ENCODE results near the gene INTS11. TPM values are rescaled to one million over a fixed set of nuclear protein-coding genes. Genes with fewer than 3 reads are reported as not detected.
A peak's percentile ranks its signal among the peaks of the same experiment; 100 is the strongest.

The INTS11 gene
- total RNA-seq, 1 experiment from 2014 or later = 90.2 TPM

DNA sequence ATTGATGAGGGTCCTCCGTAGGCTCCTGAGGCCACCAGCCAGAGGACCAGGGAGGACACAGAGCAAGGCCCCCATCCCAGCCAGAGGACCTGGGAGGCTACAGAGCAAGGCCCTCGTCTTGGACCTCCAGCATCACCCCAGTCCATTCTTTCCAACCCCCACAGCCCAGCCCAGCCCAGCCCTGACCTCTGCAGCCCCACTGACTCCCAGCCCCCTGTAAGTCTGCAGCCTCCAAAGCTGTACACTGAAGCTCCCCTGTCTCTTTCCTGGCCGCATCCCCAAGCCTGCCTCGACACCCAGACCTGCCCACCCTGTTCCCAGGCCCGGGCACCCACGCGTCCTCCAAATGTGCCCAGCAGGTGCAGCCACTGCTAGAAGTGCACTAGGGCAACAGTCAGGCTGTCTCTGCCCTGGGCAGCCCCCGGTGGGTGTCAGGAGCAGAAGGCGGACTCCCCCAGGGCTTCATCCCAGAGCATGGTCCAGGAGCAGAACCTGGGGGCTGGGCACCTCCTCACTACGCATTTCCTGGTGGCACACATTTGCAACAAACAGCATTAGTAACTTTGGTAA is 22.7 kb upstream of the INTS11 start:
- no peak for DNase-seq (ENCODE audit: low read depth)
- in situ Hi-C loops (cut with HindIII; ENCODE audit: low pct_unique_long_range_greater_than_20kb, low sequenced_read_pairs) = no loop called here

DNA sequence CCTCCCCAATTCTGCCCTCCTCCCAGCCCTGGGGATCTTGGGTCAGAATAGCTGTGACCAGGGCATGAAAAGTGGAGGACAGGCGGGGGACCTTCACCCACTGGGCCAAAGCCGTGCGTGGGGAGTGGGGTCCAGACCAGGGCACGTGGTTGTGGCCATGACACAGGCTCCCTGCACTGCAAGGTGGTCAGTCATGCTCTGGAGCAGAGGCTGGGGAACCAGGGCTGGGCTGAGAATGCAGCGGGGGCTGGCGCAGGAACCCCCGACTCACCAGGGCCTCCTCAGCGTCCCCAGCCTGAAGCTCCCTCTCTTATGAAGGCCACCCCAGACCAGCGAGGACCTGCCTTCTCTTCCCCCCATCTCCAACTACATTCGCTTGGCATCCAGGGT is 22.0 kb upstream of the INTS11 start:
- no peak for DNase-seq (ENCODE audit: low read depth)
- in situ Hi-C loops (cut with HindIII; ENCODE audit: low pct_unique_long_range_greater_than_20kb, low sequenced_read_pairs) = no loop called here

DNA sequence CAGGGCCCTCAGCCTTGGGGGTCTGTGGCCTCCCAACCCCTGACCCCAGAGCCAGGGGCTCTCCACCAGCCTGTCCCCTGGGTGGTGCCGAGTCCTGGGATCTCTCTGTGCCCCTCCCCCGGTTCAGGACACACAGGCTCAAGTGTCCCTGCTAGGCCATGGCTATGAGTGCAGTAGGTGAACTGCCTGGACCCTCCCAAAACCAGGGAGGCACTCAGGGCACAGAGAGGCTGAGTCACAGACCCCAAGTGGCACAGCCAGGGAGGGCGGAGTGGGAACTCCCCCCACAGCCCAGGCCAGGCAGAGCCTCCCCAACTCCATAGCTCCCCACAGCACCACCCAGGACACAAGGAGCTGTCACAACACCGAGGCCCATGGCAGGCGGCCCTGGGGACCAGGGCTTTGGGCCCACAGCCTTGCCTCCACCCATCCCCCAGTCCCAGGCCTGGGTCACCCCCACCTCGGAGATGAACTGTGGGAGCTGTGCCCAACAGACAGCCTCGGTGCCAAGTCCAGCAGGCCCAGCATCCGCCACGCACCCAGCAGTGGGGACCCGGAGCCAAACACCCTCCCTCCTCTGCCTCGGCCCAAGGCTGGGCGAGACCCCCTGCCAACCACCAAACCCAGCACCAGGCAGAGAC is 21.5 kb upstream of the INTS11 start:
- DNase-seq (ENCODE audit: low read depth) = no peak
- in situ Hi-C loops (cut with HindIII; ENCODE audit: low pct_unique_long_range_greater_than_20kb, low sequenced_read_pairs) = no loop called here

DNA sequence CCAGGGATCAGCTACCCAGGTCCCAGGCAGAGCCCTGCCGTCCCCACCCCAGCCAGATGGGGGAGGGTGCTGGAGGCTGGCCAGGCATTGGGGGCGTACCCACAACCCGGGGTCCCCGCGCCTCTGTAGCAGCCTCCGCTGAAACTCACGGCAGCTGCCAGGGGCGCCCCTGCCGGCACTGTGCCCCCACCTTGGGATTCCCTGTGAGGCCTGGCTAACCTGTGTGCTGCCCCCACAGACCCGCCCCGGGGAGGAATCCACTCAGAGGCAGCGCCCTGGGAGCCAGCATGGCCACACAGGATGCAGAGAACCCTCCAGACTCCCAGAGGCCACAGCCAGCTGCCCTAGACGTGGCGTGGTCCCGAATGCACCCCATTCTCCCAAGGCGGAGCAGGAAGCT is 20.9 kb upstream of the INTS11 start:
- in situ Hi-C loops (cut with HindIII; ENCODE audit: low pct_unique_long_range_greater_than_20kb, low sequenced_read_pairs) = no loop called here
- DNase-seq (ENCODE audit: low read depth) = no peak

DNA sequence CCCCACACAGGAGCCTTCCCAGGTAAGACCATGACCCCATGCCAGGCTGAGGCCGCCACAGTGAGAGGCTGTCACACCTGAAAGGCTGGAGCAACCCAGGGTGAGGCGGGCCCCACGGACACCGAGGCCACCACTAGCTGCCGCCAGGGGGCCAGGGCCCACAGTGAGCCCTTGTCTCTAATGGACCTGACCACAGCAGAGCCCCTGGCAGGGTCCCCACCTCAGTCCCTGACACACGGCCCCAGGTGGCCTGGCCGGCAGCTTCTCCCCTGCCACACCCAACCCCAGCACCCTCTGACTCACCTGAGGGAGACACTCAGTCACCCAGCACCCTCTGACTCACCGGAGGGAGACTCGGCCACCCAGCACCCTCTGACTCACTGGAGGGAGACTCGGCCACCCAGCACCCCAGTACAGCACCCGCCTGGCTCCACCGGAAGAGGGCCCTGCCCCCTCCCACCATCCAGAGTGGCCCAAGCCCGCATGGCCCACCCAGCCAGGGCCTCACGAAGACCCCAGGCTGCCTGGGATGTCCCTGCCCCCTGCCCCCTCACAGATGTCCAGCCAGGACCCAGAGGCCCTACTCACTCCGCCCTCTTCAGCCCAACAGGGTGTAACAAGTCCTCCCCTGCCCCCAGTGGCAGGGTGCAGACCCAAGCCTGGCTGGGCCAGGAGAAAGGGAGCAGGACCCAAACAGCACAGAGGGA is 20.3 kb upstream of the INTS11 start:
- DNase-seq (ENCODE audit: low read depth) = peak; percentile 91
- in situ Hi-C loops (cut with HindIII; ENCODE audit: low pct_unique_long_range_greater_than_20kb, low sequenced_read_pairs) = no loop called here

DNA sequence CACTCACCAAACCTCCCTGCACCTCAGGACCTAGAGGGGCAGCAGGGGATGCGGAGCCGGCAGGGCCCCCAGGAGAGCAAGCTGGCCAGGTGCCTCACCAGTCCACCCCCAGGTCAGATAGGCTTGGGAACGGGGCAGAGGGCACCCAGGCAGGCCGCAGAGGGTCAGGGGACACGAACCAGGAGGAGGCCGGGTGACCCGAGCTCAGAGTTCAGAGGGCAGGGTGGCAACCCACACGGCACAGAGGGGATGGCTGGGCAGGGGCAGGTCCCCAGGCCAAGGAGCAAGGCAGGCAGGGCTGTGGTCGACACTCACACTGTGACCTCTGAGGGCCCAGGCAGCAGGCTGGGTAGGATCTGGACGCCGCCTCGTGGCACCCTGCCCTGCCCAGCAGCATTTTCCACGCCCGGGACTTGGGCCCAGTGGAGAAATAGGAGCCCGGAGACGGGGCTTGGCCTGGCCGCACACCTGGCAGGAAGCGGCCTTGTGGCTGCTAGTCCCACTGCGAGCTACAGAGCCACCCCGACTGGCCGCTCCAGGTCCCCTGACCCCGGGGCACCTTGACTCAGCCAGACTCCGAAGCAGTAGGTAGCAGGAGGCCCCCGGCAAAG is 19.5 kb upstream of the INTS11 start:
- DNase-seq (ENCODE audit: low read depth) = no peak
- in situ Hi-C loops (cut with HindIII; ENCODE audit: low pct_unique_long_range_greater_than_20kb, low sequenced_read_pairs) = no loop called here

DNA sequence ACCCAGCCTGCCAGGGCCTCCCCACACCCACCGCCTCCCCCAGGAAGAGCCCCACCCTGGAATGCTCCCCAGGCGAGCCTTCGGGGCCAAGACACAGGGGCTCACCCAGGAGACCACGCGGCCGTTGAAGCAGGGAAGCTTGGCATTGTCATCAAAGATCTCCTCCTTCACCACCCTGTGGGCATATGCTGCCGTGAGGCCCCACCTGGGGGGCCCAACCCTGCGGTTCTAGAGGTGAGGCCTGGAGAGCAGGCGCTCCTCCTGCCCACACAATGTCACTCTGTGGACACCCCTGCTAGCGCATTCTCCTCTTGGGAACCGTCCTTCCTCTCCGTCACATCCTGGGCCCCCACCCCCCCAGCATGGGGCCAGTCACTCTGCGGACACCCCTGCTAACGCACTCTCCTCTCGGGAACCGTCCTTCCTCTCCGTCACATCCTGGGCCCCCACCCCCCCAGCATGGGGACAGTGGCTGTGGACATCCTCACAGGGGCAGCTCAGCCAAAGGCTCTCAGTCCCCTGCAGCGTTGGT is 18.2 kb upstream of the INTS11 start:
- no peak for DNase-seq (ENCODE audit: low read depth)
- in situ Hi-C loops (cut with HindIII; ENCODE audit: low pct_unique_long_range_greater_than_20kb, low sequenced_read_pairs) = no loop called here

DNA sequence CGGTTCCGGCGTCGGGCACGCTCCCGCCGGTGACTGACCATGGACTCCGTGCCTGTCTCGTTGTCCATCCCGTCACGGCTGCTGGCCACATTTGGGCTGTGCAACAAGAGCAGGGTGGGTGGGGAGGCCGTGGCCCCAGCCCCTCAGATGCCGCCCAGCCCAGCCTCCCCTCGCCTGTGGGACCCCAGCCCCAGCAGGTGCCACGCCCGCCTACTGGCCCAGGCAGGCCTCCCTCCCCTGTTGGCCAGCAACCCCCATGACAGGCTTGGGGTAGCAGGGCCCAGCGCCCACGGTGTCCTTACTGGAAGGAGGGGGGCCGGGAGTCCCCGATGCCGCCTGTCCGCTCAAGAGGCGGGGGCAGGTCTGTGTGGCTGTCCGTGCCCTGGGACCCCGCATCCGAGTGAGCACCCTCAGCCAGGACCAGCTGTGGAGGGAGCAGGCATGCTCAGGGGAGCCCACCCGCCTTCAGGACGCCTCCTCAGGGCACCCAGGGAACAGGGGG is 17.7 kb upstream of the INTS11 start:
- no peak for DNase-seq (ENCODE audit: low read depth)
- in situ Hi-C loops (cut with HindIII; ENCODE audit: low pct_unique_long_range_greater_than_20kb, low sequenced_read_pairs) = no loop called here

DNA sequence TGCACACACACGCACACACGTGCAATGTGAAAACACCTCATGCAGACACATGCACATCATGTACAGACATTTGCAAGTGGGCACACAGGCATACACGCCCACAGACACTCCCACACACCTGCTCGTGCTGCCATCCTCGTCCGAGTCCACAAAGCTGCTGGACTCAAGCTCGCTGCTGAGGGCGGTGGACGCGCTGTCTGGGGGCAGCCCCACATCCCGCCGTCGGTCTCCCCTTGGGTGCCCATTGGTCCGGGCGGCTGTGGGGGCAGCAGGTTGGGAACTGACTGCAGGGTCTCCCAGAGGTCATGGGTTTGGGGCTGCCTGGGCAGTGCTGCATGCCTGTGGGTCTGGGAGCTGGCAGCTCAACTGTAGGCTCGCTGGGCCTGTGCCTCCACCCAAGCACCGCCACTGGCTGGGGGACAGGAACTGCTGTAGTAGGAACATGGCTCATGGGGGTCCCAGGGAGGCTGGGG is 17.1 kb upstream of the INTS11 start:
- no peak for DNase-seq (ENCODE audit: low read depth)
- in situ Hi-C loops (cut with HindIII; ENCODE audit: low pct_unique_long_range_greater_than_20kb, low sequenced_read_pairs) = no loop called here

DNA sequence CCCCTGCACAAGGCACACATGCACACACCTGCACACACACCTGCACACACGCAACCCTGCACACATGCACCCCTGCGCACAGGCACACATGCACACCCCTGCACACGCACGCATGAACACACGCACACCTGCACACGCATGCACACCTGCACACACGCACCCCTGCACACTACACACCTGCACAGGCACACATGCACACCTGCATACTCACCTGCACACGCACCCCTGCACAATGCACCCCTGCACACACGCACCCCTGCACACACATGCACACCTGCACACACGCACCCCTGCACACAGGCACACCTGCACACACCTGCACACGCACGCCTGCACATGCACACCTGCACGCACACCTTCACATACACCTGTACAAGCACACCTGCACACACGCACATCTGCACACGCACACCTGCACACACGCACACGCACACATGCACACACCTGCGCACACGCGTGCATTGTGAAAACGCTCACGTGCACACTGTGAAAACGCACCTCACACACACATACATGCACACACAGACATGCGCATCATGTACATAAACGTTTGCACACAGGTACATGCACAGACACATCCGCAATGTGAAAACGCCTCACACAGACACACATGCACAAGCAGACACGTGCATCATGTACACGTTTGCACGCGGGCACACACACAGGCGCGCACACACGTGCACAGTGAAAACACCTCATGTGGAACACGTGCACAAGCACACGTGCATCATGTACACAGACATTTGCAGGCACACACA is 16.5 kb upstream of the INTS11 start:
- no peak for DNase-seq (ENCODE audit: low read depth)
- in situ Hi-C loops (cut with HindIII; ENCODE audit: low pct_unique_long_range_greater_than_20kb, low sequenced_read_pairs) = no loop called here

DNA sequence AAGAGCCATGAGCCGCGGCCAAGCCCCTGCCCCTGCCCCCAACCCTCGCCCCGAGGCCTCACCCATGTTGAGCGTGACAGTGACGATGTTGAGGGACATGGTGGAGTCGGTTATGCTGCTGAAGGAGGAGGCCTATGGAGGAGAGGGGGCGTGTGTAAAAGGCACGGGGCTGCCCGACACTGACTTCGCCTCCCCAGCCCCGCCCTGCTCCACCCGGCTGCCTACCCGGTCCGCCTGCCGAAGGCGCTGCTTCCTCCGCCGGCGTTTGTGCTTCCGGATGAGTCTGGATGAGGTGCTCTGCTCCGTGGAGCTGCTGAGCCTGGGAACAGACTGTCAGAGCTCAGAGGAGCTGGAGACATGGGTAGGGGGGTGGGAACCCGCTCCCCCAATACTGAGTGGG is 15.7 kb upstream of the INTS11 start:
- no peak for DNase-seq (ENCODE audit: low read depth)
- in situ Hi-C loops (cut with HindIII; ENCODE audit: low pct_unique_long_range_greater_than_20kb, low sequenced_read_pairs) = no loop called here

DNA sequence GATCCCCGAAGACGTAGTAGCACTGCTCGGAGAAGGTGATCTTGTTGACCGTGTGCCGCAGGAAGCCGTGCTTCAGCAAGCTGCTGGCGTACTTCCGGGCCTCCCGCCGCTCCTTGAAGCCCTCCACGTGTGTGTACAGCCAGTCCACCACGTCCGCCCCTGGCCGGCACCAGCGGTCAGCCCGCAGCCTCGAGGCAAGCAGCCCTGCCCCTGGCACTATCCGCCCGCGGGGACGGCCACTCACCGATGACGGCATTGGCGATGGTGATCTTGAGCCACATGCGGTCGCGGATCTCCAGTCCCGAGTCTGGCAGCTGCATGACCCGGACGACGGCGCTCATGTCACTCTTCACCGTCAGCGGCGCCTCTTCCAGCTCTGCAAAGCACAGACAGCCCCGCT is 13.8 kb upstream of the INTS11 start:
- in situ Hi-C loops (cut with HindIII; ENCODE audit: low pct_unique_long_range_greater_than_20kb, low sequenced_read_pairs) = no loop called here
- no peak for DNase-seq (ENCODE audit: low read depth)

DNA sequence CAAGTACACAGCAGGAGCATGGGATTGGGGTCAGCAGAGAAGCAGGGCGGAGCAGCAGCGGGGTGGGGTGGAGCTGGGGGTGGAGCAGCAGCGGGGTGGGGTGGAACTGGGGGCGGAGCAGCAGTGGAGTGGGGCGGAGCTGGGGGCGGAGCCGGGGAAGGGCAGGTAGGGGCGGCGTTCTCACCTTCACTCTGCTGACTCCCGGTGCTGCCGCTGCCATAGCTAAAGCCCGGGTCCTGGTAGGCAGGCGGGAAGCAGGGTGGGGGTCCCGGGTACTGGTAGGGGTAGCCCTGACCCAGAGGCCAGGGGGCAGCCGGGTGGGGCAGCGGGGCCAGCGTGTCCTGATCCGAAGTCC is 13.3 kb upstream of the INTS11 start:
- no peak for DNase-seq (ENCODE audit: low read depth)
- in situ Hi-C loops (cut with HindIII; ENCODE audit: low pct_unique_long_range_greater_than_20kb, low sequenced_read_pairs) = no loop called here

DNA sequence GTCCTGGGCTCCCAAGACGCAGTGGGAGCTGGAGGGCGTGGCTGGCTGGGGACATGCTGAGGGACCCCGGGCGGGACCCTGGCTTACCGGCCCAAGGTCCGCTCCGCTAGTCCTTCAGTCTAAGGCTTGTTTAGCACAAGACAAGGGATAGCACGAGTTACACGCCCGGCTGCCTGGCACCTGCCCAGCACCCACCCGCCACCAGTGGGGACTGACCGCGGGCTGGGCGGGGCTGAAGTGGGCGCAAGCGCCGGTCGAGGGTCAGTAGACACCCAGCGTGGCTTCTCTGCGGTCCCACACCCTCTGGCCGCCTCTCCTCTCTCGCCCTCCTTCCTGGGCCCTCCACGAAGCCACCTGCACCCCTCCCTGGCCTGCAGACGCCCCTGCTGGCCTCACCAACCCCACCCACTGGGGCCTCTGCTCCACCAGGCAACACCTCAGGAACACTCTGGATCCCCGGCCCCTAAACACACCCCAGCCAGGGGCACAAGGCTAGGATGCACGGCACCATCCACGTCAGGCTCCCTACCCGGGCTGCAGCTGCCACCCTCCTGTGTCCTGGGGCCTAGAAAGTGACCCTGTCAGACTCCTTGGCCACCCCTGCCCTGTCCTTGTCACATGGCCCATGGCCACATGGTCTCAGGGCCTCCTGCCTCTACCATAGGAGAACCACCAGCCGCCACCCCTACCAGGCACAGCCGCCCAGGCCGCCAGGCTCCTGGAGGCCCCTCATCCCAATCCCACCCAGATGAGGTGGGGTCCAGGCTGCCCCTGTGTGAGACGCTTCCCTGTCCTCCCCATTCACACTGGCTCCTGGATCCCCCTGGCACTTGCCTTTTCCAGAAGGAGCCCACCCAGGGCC is 12.7 kb upstream of the INTS11 start:
- in situ Hi-C loops (cut with HindIII; ENCODE audit: low pct_unique_long_range_greater_than_20kb, low sequenced_read_pairs) = no loop called here
- no peak for DNase-seq (ENCODE audit: low read depth)

DNA sequence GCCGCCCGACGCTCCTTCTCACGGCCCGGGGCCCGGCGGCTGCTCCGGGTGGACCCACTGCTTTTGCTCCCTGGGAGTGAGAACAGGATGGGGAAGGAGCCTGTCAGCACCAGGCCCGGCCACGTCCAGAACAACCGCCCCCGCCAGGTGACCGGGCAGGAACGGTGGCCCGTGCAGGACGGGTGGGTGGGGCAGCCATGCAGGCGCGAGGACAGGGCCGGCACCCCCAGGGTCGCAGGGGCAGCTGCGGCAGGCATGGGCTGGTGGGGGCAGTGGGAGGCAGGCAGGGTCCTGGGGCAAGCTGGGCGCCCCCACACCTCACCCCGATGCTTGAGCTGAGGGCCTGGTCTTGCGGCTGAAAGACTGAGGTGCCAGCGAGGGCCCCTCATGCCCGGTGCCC is 12.0 kb upstream of the INTS11 start:
- in situ Hi-C loops (cut with HindIII; ENCODE audit: low pct_unique_long_range_greater_than_20kb, low sequenced_read_pairs) = no loop called here
- DNase-seq (ENCODE audit: low read depth) = no peak

DNA sequence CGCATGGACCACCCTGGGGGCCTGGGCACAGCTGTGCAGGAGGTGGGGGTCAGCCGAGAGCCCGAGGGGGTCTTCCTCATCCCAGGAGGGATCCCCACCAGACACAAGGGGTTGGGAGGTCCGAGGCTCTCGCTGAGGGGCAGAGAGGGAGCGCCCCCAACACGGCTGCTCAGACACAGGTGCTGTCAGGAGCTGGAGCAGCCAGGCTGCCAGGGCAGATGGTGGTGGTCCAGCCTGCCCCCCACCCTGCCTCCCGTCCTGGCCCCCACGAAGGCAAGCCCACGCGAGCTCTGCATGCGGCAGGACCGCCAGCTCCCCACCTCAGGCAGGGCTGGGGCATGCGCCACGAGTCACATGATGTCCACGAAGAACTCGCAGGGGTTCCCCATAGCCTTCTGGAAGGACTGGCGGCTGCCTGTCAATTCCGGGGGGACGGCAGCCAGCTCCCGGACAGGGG is 11.4 kb upstream of the INTS11 start:
- in situ Hi-C loops (cut with HindIII; ENCODE audit: low pct_unique_long_range_greater_than_20kb, low sequenced_read_pairs) = no loop called here
- DNase-seq (ENCODE audit: low read depth) = no peak

DNA sequence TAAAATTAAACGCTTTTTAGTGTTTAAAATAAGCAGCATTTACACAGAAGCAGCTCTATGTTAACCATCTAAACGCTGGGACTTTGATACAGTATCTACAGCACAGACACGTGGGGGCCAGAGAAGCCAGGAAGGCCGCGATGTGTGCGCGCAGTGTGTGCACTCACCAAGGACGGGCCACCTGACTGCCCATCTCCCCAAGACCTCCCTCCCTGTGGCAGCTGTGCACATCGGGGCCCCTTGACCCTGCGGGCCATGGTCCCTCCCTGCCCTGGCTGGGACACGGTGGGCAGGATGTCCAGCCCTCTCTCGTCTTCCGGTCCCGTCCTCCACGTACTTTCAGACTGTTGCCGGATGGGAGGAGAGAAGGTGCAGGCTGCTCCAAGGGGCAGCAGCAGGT is 10.8 kb upstream of the INTS11 start:
- in situ Hi-C loops (cut with HindIII; ENCODE audit: low pct_unique_long_range_greater_than_20kb, low sequenced_read_pairs) = no loop called here
- no peak for DNase-seq (ENCODE audit: low read depth)
